Middle frontal gyrus (tissue), 1 donor: ENCODE data around the gene DLL1.

Experiments
- DNase-seq: peaks from one replicate; pipeline ENCODE4 v3.0.0-alpha.2; 2015; ENCODE audit warnings: low spot score; ENCODE audit errors: extremely low spot score

DLL1 gene

GRCh38 chr6:170251776-170252571 is 38.9 kb downstream of the DLL1 start:
- DNase-seq: no peak

GRCh38 chr6:170250981-170251775 is 39.7 kb downstream of the DLL1 start:
- no peak for DNase-seq

- DNase-seq: no peak
Observed at GRCh38 chr6:170250455-170250854, 40.4 kb downstream of the DLL1 start.

GRCh38 chr6:170249817-170250216 is 41.1 kb downstream of the DLL1 start:
- no peak for DNase-seq

- no peak for DNase-seq
Observed at GRCh38 chr6:170248861-170249600, 41.8 kb downstream of the DLL1 start.

- no peak for DNase-seq
Observed at GRCh38 chr6:170248111-170248805, 42.6 kb downstream of the DLL1 start.

GRCh38 chr6:170247178-170247701 is 43.6 kb downstream of the DLL1 start:
- DNase-seq: no peak

- DNase-seq: no peak
Observed at GRCh38 chr6:170245475-170245992, 45.3 kb downstream of the DLL1 start.

GRCh38 chr6:170244721-170245474 is 46.0 kb downstream of the DLL1 start:
- no peak for DNase-seq

- no peak for DNase-seq
Observed at GRCh38 chr6:170243791-170244291, 47.0 kb downstream of the DLL1 start.

GRCh38 chr6:170243386-170243785 is 47.5 kb downstream of the DLL1 start:
- no peak for DNase-seq

- DNase-seq: no peak
Observed at GRCh38 chr6:170238741-170239565, 51.9 kb downstream of the DLL1 start.

GRCh38 chr6:170237999-170238740 is 52.7 kb downstream of the DLL1 start:
- DNase-seq: no peak

- DNase-seq: no peak
Observed at GRCh38 chr6:170236131-170236836, 54.6 kb downstream of the DLL1 start.

GRCh38 chr6:170235391-170236125 is 55.3 kb downstream of the DLL1 start:
- no peak for DNase-seq

GRCh38 chr6:170234419-170234818 is 56.5 kb downstream of the DLL1 start:
- no peak for DNase-seq
